Stimulated activated naive CD8-positive, alpha-beta T cell treated with anti-CD3 and anti-CD28 coated beads, Interleukin-15, Interleukin-2, amounts not matched to agents 100 ng/mL and 50 ng/mL, for 24 hours (primary cell): ENCODE results near the gene RAB31.
"Not testable (repeated sequence)": the region's sequence is repeated elsewhere in the genome, so short reads cannot be mapped to it uniquely, and the experiment has no call there.

Source experiments
- H3K27ac Mint-ChIP-seq: one replicate; pipeline ENCODE4 v1.8.0; 2021; ENCODE audit warnings: mild to moderate bottlenecking, mixed read lengths
- H3K27me3 Mint-ChIP-seq: one replicate; pipeline ENCODE4 v1.8.0; 2021; ENCODE audit warnings: mixed read lengths
- H3K36me3 Mint-ChIP-seq: one replicate; pipeline ENCODE4 v1.8.0; 2021; ENCODE audit warnings: low read depth, mixed read lengths
- H3K4me1 Mint-ChIP-seq: one replicate; pipeline ENCODE4 v1.8.0; 2021; ENCODE audit warnings: low read depth, mixed read lengths
- H3K4me3 Mint-ChIP-seq: one replicate; pipeline ENCODE4 v1.8.0; 2021; ENCODE audit warnings: mild to moderate bottlenecking, mixed read lengths
- H3K9me3 Mint-ChIP-seq: one replicate; pipeline ENCODE4 v1.8.0; 2021; ENCODE audit warnings: mixed read lengths

RAB31 gene

GRCh38 chr18:9890957-9891356, 182.9 kb downstream of the RAB31 start:
- Mint-ChIP-seq H3K27me3 (peaks cover 3% of the 10 kb centered on the region), H3K36me3 (no peaks in the 10 kb centered on the region), H3K27ac (no peak overlapping the region), H3K9me3 (no peaks in the 10 kb centered on the region), H3K4me1 (no peaks in the 10 kb centered on the region), H3K4me3 (no peak overlapping the region)

GRCh38 chr18:9891515-9891914, 183.4 kb downstream of the RAB31 start:
- H3K27ac Mint-ChIP-seq, H3K9me3 Mint-ChIP-seq, H3K4me1 Mint-ChIP-seq, H3K36me3 Mint-ChIP-seq, H3K4me3 Mint-ChIP-seq, H3K27me3 Mint-ChIP-seq: not testable (repeated sequence)

GRCh38 chr18:9894454-9895068, 186.5 kb downstream of the RAB31 start:
- Mint-ChIP-seq H3K27me3 (no peaks in the 10 kb centered on the region), H3K9me3 (no peaks in the 10 kb centered on the region), H3K27ac (no peak overlapping the region), H3K4me3 (no peak overlapping the region), H3K4me1 (peaks cover 13% of the 10 kb centered on the region), H3K36me3 (no peaks in the 10 kb centered on the region)

GRCh38 chr18:9897129-9897528, 189.0 kb downstream of the RAB31 start:
- Mint-ChIP-seq H3K4me1 (peaks cover 25% of the 10 kb centered on the region), H3K9me3 (no peaks in the 10 kb centered on the region), H3K36me3 (no peaks in the 10 kb centered on the region), H3K27ac (no peak overlapping the region), H3K27me3 (no peaks in the 10 kb centered on the region), H3K4me3 (no peak overlapping the region)

GRCh38 chr18:9897787-9898291, 189.7 kb downstream of the RAB31 start:
- H3K27me3 Mint-ChIP-seq, H3K36me3 Mint-ChIP-seq, H3K27ac Mint-ChIP-seq, H3K9me3 Mint-ChIP-seq, H3K4me3 Mint-ChIP-seq: not testable (repeated sequence)
- peaks cover 25% of the 10 kb centered on the region for H3K4me1 Mint-ChIP-seq

GRCh38 chr18:9898792-9899549, 190.9 kb downstream of the RAB31 start:
- peaks cover 25% of the 10 kb centered on the region for H3K4me1 Mint-ChIP-seq
- peaks cover 3% of the 10 kb centered on the region for H3K27me3 Mint-ChIP-seq
- no peak overlapping the region for H3K4me3 Mint-ChIP-seq
- H3K36me3 Mint-ChIP-seq: no peaks in the 10 kb centered on the region
- no peaks in the 10 kb centered on the region for H3K9me3 Mint-ChIP-seq
- H3K27ac Mint-ChIP-seq: peak overlapping the region; percentile 13

- Mint-ChIP-seq H3K27ac (peak overlapping the region; percentile 13), H3K4me1 (peaks cover 25% of the 10 kb centered on the region)
- not testable (repeated sequence) for H3K36me3 Mint-ChIP-seq, H3K4me3 Mint-ChIP-seq, H3K27me3 Mint-ChIP-seq, H3K9me3 Mint-ChIP-seq
These were observed 191.4 kb downstream of the RAB31 start for GRCh38 chr18:9899550-9899930.

- peaks cover 10% of the 10 kb centered on the region for H3K27me3 Mint-ChIP-seq
- H3K27ac Mint-ChIP-seq: no peak overlapping the region
- H3K4me1 Mint-ChIP-seq: peaks cover 25% of the 10 kb centered on the region
- no peaks in the 10 kb centered on the region for H3K9me3 Mint-ChIP-seq
- no peak overlapping the region for H3K4me3 Mint-ChIP-seq
- H3K36me3 Mint-ChIP-seq: no peaks in the 10 kb centered on the region
These were observed 192.6 kb downstream of the RAB31 start for GRCh38 chr18:9900699-9901098.

GRCh38 chr18:9901377-9901776, 193.3 kb downstream of the RAB31 start:
- Mint-ChIP-seq H3K4me1 (peaks cover 25% of the 10 kb centered on the region), H3K27me3 (peaks cover 14% of the 10 kb centered on the region), H3K4me3 (no peak overlapping the region), H3K9me3 (no peaks in the 10 kb centered on the region), H3K36me3 (no peaks in the 10 kb centered on the region), H3K27ac (no peak overlapping the region)

- not testable (repeated sequence) for H3K9me3 Mint-ChIP-seq, H3K4me3 Mint-ChIP-seq, H3K27ac Mint-ChIP-seq, H3K36me3 Mint-ChIP-seq
- H3K4me1 Mint-ChIP-seq: peaks cover 25% of the 10 kb centered on the region
- H3K27me3 Mint-ChIP-seq: peaks cover 22% of the 10 kb centered on the region
These were observed 194.2 kb downstream of the RAB31 start for GRCh38 chr18:9902264-9902663.

GRCh38 chr18:9902832-9903231, 194.7 kb downstream of the RAB31 start:
- no peak overlapping the region for H3K4me3 Mint-ChIP-seq
- H3K4me1 Mint-ChIP-seq: peaks cover 25% of the 10 kb centered on the region
- H3K27me3 Mint-ChIP-seq: peaks cover 25% of the 10 kb centered on the region
- H3K27ac Mint-ChIP-seq: no peak overlapping the region
- no peaks in the 10 kb centered on the region for H3K9me3 Mint-ChIP-seq
- no peaks in the 10 kb centered on the region for H3K36me3 Mint-ChIP-seq

- Mint-ChIP-seq H3K4me3 (no peak overlapping the region), H3K27me3 (peaks cover 29% of the 10 kb centered on the region), H3K9me3 (no peaks in the 10 kb centered on the region), H3K36me3 (no peaks in the 10 kb centered on the region), H3K4me1 (peaks cover 5% of the 10 kb centered on the region), H3K27ac (no peak overlapping the region)
These were observed 197.4 kb downstream of the RAB31 start for GRCh38 chr18:9905401-9905922.

- peaks cover 29% of the 10 kb centered on the region for H3K27me3 Mint-ChIP-seq
- no peak overlapping the region for H3K4me3 Mint-ChIP-seq
- no peaks in the 10 kb centered on the region for H3K4me1 Mint-ChIP-seq
- H3K9me3 Mint-ChIP-seq: no peaks in the 10 kb centered on the region
- H3K27ac Mint-ChIP-seq: no peak overlapping the region
- H3K36me3 Mint-ChIP-seq: no peaks in the 10 kb centered on the region
These were observed 198.4 kb downstream of the RAB31 start for GRCh38 chr18:9906481-9906880.

- Mint-ChIP-seq H3K9me3 (no peaks in the 10 kb centered on the region), H3K36me3 (no peaks in the 10 kb centered on the region), H3K4me3 (no peak overlapping the region), H3K27ac (no peak overlapping the region), H3K4me1 (peaks cover 2% of the 10 kb centered on the region), H3K27me3 (peaks cover 29% of the 10 kb centered on the region)
These were observed 199.8 kb downstream of the RAB31 start for GRCh38 chr18:9907867-9908266.

- Mint-ChIP-seq H3K9me3 (no peaks in the 10 kb centered on the region), H3K4me3 (no peak overlapping the region), H3K36me3 (no peaks in the 10 kb centered on the region), H3K4me1 (peaks cover 10% of the 10 kb centered on the region), H3K27ac (no peak overlapping the region), H3K27me3 (peaks cover 22% of the 10 kb centered on the region)
These were observed 202.0 kb downstream of the RAB31 start for GRCh38 chr18:9910071-9910470.
